ENCODE data around the gene GANAB. TPM values are rescaled to one million over a fixed set of nuclear protein-coding genes. Genes with fewer than 3 reads are reported as not detected.

Gene GANAB
- total RNA-seq, 4 donors from 2014 or later: 72.0 to 118 (median 91.4) TPM

DNA sequence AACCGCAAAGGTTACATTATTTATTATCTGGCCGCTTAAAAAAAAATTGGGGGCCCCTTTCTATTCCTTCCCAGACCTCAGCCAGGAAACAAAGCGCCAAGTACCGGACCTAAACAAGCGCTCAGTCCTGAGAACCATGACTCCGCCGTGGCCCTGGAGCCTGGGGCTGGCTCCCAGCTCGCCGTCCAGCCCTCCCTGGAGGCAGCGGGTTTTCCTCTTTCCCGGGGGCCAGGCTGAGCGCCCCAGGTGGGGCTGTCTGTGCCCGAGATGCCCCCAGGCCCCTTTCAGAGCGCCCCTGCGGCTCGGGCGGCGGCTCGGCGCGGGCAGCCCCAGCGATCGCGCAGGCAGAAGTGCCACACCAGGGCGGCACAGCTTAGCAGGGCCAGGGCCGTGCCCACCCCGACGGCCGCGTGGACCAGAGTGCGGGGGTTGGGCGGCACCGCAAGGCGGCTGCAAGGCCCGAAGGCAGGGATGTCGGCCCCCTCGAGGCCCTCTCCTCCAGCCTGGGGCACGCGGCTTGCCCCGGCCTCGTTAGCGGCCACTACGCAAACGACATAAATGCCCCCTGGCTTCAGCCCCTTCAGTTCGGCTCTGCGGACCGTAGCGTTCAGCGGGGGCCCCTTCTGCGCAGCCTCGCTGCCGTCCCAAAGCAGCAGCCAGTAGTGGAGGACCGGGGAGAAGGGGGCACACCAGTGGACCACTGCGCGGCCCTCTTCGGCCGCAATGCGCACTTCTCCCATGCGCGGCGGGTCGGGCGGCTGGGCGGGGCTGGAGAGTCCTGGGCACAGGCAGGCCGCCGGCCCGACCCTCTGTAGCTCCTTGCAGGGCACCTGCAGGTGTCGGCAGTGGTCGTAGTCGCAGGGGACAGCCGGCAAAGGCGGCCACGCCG, 41.3 kb upstream of the GANAB start:
- TF ChIP-seq, protein P1, sequence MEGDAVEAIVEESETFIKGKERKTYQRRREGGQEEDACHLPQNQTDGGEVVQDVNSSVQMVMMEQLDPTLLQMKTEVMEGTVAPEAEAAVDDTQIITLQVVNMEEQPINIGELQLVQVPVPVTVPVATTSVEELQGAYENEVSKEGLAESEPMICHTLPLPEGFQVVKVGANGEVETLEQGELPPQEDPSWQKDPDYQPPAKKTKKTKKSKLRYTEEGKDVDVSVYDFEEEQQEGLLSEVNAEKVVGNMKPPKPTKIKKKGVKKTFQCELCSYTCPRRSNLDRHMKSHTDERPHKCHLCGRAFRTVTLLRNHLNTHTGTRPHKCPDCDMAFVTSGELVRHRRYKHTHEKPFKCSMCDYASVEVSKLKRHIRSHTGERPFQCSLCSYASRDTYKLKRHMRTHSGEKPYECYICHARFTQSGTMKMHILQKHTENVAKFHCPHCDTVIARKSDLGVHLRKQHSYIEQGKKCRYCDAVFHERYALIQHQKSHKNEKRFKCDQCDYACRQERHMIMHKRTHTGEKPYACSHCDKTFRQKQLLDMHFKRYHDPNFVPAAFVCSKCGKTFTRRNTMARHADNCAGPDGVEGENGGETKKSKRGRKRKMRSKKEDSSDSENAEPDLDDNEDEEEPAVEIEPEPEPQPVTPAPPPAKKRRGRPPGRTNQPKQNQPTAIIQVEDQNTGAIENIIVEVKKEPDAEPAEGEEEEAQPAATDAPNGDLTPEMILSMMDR (IDR thresholded peaks at IDR 0.05): no peak
- TF ChIP-seq POLR2A (IDR thresholded peaks at IDR 0.05): no peak
- WGBS, 2 donors: 35 to 38% methylated on average over 38 to 59 of the region's 74 CpGs
- DNase-seq (ENCODE audit: low spot score in 2 of 2): no peak
- H3K4me3 ChIP-seq (ENCODE audit: low read depth, poor library complexity, severe bottlenecking): no peak overlapping the region
- intact Hi-C loops (cut with DNase I; ENCODE audit: low total_unique reads): no loop called here

DNA sequence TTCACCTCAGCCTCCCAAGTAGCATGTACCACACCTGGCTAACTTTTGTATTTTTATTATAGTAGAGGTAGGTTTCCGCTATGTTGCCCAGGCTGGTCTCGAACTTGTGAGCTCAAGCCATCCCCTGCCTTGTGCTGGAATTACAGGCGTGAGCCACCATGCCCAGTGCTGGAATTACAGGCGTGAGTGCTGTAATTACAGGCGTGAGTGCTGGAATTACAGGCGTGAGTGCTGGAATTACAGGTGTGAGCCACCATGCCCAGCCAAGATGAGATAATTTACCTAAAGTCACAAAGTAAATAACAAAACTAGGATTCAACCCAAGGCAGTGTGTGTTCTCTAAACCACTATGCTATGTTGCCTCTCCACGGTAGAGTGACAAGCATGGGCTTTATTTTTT, 36.1 kb upstream of the GANAB start:
- no peak overlapping the region for H3K4me3 ChIP-seq (ENCODE audit: low read depth, poor library complexity, severe bottlenecking)
- TF ChIP-seq POLR2A (IDR thresholded peaks at IDR 0.05): no peak
- TF ChIP-seq, protein P1 (IDR thresholded peaks at IDR 0.05): no peak
- intact Hi-C loops (cut with DNase I; ENCODE audit: low total_unique reads): no loop called here
- no peak for DNase-seq (ENCODE audit: low spot score in 2 of 2)
- 72 to 75% methylated on average over 7 of the region's 7 CpGs for WGBS, 2 donors

DNA sequence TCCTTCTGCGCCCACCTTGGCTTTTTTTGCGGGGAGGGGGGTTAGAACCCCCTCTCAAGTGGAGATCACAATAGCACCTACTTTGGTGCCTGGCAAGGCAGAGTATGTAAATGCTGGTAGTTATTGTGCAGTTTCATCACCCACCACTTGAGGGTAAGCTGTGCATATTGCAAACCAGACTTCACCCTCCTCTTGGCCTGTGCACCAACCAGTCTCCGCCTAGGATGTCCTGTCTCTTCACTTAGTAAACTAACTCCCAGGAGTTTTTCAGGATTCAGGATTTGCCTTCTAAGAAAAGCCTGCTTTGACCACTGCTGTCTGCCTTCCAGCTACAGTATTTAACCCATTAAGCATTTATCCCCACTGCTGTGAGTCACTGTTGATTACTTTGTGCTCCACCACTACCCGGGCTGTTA, 34.4 kb upstream of the GANAB start:
- no peak overlapping the region for H3K4me3 ChIP-seq (ENCODE audit: low read depth, poor library complexity, severe bottlenecking)
- intact Hi-C loops (cut with DNase I; ENCODE audit: low total_unique reads): no loop called here
- no peak for TF ChIP-seq POLR2A (IDR thresholded peaks at IDR 0.05)
- TF ChIP-seq, protein P1 (IDR thresholded peaks at IDR 0.05): no peak
- peak in 1 of 2 donors; percentile 71 for DNase-seq (ENCODE audit: low spot score in 2 of 2)
- WGBS, 2 donors: 27% methylated on average over 4 of the region's 4 CpGs

DNA sequence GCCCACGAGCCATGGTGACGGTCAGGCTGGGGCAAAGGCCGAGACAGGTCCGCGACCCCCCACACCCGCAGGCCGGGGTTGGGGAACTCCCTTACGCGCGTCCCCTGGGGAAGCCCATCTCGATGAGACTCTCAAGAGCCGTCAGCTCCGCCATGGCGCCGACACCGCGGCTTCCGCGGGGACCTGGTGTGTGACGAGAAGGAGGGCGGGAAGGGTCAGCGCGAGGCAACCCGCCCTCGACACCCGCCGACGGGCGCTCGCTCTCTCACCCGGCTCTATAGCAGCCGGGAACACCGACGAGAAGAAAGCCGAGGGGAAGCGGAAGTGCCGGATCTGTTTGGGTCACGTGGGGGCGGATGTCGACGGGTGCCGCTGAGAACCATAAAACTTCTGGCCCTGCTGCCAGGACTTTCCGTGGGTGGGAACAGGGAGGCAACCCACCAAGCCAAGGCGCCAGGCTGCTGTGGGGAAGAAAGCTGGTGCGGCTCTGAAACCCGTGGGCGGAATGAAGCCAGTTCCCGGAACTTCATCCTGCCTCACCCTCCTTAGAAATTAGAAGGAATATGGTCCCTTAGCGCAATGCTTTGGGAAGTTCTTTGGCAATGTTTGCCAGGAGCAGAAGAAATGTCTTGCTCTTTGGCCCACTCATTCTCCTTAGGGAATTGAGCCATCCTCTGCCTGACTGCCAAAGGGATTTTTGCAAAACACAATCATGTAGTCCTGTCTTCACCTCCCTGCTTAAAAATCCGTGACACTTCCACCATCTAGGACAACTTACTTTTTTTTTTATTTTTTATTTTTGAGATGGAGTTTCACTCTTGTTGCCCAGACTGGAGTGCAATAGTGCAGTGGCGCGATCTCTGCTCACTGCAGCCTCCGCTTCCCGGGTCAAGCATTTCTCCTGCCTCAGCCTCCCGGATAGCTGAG, 32.6 kb upstream of the GANAB start, which contains the start of gene UBXN1:
TSS of gene UBXN1 (minus strand) at position 304 of the 927 bp plus-strand sequence. CDS start at position 154, 150 bp downstream.
- peak within 1 kb of the TSS; percentile 78 for H3K4me3 ChIP-seq (ENCODE audit: low read depth, poor library complexity, severe bottlenecking)
- DNase-seq (ENCODE audit: low spot score in 2 of 2): peak; percentile 92 to 98
- intact Hi-C loops (cut with DNase I; ENCODE audit: low total_unique reads): no loop called here
- TF ChIP-seq POLR2A (IDR thresholded peaks at IDR 0.05): no peak
- TF ChIP-seq, protein P1 (IDR thresholded peaks at IDR 0.05): no peak
- 9 to 13% methylated on average over 18 to 35 of the region's 55 CpGs for WGBS, 2 donors

DNA sequence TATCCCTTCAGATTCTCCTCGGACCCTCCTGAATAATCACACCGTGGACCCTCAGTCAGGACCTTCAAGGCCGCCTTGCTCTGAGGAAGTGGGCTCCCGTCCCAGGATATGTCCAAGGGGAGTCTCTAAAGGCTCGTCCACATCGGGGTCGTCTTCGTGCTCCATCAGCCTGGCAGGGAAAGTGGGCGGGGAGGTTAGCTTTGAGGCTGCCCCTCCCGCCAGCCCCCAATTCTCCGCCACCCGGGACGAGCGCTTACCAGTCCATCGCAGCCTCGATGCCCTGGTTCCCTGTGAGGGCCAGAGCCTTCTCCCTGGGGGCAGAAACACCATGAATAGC, 32.0 kb upstream of the GANAB start:
- no peak for DNase-seq (ENCODE audit: low spot score in 2 of 2)
- intact Hi-C loops (cut with DNase I; ENCODE audit: low total_unique reads): no loop called here
- 3 to 7% methylated on average over 13 to 16 of the region's 16 CpGs for WGBS, 2 donors
- peak overlapping the region; percentile 78 for H3K4me3 ChIP-seq (ENCODE audit: low read depth, poor library complexity, severe bottlenecking)
- TF ChIP-seq, protein P1 (IDR thresholded peaks at IDR 0.05): no peak
- TF ChIP-seq POLR2A (IDR thresholded peaks at IDR 0.05): no peak
